Natural killer cell (primary cell): ENCODE results near the gene GPR4. TPM values are rescaled to one million over a fixed set of nuclear protein-coding genes. Genes with fewer than 3 reads are reported as not detected.
"Not testable (repeated sequence)": the region's sequence is repeated elsewhere in the genome, so short reads cannot be mapped to it uniquely, and the experiment has no call there.

Experiments used
- ATAC-seq, 3 donors: fragments of 150-1000 bp in 2 of 3; fragments of 200-7000 bp in 1 of 3; cut with Tn5 transposase; 1 replicate in 1 of 3; 2 replicates in 2 of 3; pipeline ENCODE4 v1.10.0; 2021; ENCODE audit warnings: mild to moderate bottlenecking in 2 of 3, moderate library complexity in 2 of 3
- DNase-seq, 2 donors: peaks; one replicate each; pipeline versions ENCODE4 v3.0.0 to v3.0.0-alpha.2; 2013 to 2021; ENCODE audit warnings: mixed read lengths in 1 of 2
- H3K27ac ChIP-seq: one replicate; pipeline ENCODE4 v1.5.1; 2013; ENCODE audit warnings: mild to moderate bottlenecking, low read length
- H3K27me3 ChIP-seq: one replicate; pipeline ENCODE4 v1.6.1; 2013; ENCODE audit warnings: low read length; ENCODE audit not compliant: control insufficient read depth, insufficient read depth
- H3K36me3 ChIP-seq: one replicate; pipeline ENCODE4 v1.6.1; 2013; ENCODE audit warnings: low read length; ENCODE audit not compliant: control insufficient read depth, insufficient read depth
- H3K4me1 ChIP-seq: one replicate; pipeline ENCODE4 v1.6.1; 2013; ENCODE audit warnings: low read length; ENCODE audit not compliant: control insufficient read depth, insufficient read depth
- H3K4me3 ChIP-seq: one replicate; pipeline ENCODE4 v1.5.1; 2013; ENCODE audit warnings: low read length
- H3K9me3 ChIP-seq: one replicate; pipeline ENCODE4 v1.6.1; 2013; ENCODE audit warnings: low read length; ENCODE audit not compliant: control insufficient read depth, insufficient read depth
- H3K27ac Mint-ChIP-seq, 2 donors: one replicate each; pipeline ENCODE4 v1.8.0; 2022; ENCODE audit warnings: mild to moderate bottlenecking in 2 of 2, mixed read lengths in 2 of 2, moderate library complexity in 1 of 2
- H3K27me3 Mint-ChIP-seq, 2 donors: one replicate each; pipeline ENCODE4 v1.8.0; 2022; ENCODE audit warnings: low read depth in 2 of 2, mixed read lengths in 2 of 2
- H3K36me3 Mint-ChIP-seq: one replicate; pipeline ENCODE4 v1.8.0; 2022; ENCODE audit warnings: mixed read lengths
- H3K4me1 Mint-ChIP-seq, 2 donors: one replicate each; pipeline ENCODE4 v1.8.0; 2022; ENCODE audit warnings: mixed read lengths in 2 of 2
- H3K4me3 Mint-ChIP-seq: one replicate; pipeline ENCODE4 v1.8.0; 2022; ENCODE audit warnings: mild to moderate bottlenecking, moderate library complexity, mixed read lengths
- H3K9me3 Mint-ChIP-seq, 2 donors: one replicate each; pipeline ENCODE4 v1.8.0; 2022; ENCODE audit warnings: mixed read lengths in 2 of 2
- WGBS: methylation state at CpG from one replicate; pipeline ENCODE4 v1.1.7; 2013; ENCODE audit warnings: missing lambda C conversion rate; ENCODE audit not compliant: insufficient coverage; 5-methylcytosine and 5-hydroxymethylcytosine counted together
- intact Hi-C: fragments of 100-400 bp; cut with micrococcal nuclease; formaldehyde crosslinking; loops from one replicate; pipeline ENCODE4 v1.14.2; 2022
- total RNA-seq, 4 donors: library from RNA; stranded (reverse); fragments of 120-200 nt in 1 of 4; gene quantifications; one replicate each; pipeline versions ENCODE4 v1.2.3 to v1.2.4, GENCODE V29; 2013 to 2022
- TF ChIP-seq, protein P1 (sequence below): fragments of 200-600 bp; IDR thresholded peaks from one replicate; pipeline ENCODE4 v1.8.0; 2022; ENCODE audit warnings: antibody characterized with exemption

The GPR4 gene
- total RNA-seq, 3 donors from 2014 or later (not counting 1 experiment from before 2014, with no cell fraction given): 0.12 to 0.13 TPM; not detected in 1

DNA sequence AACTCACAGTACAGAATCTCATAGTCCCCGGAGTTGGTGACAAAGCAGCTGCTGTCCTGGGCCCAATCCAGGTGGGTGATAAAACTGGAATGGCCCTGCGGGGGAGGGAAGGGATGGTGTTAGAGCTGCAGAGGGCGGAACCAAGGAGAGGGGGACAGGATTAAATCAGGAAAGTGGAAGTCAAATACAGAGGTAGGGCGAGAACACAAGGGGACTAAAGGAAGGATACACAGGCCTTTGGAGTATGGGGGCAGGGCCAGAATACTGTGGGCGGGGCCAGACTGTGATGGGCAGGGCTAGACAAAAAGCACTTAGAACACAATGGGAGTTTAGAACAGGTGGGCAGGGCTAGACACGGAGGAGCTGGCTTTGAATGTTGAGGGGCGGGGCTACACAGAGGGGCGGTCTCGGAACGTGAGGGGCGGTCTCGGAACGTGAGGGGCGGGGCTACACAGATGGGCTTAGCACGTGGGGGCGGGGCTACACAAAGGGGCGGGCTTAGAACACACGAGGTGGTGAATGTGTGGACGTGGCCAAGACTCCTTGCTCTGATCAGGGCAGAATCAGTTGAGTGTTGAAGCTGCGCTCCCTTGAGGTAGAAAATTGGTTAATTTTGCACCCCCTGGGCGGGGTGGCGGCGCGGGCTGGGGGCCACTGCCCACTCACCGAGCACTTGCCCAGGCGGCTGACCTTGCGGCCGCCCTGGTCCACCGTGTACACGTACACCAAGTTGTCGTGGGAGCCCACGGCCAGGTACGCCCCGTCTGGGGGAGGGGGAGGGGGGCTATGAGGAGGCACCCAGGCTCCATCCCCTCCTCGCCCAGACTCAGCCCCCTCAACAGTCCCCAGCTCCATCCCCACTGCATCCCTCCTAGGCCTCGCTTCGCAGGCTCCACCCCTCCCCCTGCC, 14.0 kb upstream of the GPR4 start:
- TF ChIP-seq, protein P1, sequence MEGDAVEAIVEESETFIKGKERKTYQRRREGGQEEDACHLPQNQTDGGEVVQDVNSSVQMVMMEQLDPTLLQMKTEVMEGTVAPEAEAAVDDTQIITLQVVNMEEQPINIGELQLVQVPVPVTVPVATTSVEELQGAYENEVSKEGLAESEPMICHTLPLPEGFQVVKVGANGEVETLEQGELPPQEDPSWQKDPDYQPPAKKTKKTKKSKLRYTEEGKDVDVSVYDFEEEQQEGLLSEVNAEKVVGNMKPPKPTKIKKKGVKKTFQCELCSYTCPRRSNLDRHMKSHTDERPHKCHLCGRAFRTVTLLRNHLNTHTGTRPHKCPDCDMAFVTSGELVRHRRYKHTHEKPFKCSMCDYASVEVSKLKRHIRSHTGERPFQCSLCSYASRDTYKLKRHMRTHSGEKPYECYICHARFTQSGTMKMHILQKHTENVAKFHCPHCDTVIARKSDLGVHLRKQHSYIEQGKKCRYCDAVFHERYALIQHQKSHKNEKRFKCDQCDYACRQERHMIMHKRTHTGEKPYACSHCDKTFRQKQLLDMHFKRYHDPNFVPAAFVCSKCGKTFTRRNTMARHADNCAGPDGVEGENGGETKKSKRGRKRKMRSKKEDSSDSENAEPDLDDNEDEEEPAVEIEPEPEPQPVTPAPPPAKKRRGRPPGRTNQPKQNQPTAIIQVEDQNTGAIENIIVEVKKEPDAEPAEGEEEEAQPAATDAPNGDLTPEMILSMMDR: no peak
- no peaks in the 10 kb centered on the region for H3K27me3 Mint-ChIP-seq
- WGBS: 83% methylated on average over 34 of the region's 37 CpGs
- ATAC-seq (peak; percentile 88 to 93 (median 91)), DNase-seq (peak; percentile 55 to 86)
- Histone ChIP-seq H3K4me3 (no peak overlapping the region), H3K4me1 (peaks cover 11% of the 10 kb centered on the region), H3K27ac (no peak overlapping the region), H3K36me3 (peaks cover 69% of the 10 kb centered on the region), H3K9me3 (no peaks in the 10 kb centered on the region), H3K27me3 (no peaks in the 10 kb centered on the region)
- H3K4me3 Mint-ChIP-seq: no peak overlapping the region
- H3K4me1 Mint-ChIP-seq: peaks cover 10 to 15% of the 10 kb centered on the region in 2 donors
- no peaks in the 10 kb centered on the region for H3K9me3 Mint-ChIP-seq
- peaks cover 9% of the 10 kb centered on the region for H3K36me3 Mint-ChIP-seq
- intact Hi-C loops: no loop called here
- H3K27ac Mint-ChIP-seq: peak overlapping the region in 1 of 2 donors; percentile 16

DNA sequence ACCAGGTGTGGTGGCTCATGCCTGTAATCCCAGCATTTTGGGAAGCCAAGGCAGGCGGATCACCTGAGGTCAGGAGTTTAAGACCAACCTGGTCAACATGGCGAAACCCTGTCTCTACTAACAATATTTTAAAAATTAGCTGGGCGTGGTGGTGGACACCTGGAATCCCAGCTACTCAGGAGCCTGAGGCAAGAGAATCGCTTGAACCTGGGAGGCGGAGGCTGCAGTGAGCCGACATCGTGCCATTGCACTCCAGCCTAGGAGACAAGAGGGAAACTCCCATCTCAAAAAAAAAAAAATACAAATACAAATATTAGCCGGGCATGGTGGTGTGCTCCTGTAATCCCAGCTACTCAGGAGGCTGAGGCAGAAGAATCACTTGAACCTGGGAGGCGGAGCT, 13.0 kb upstream of the GPR4 start:
- ATAC-seq, H3K27me3 Mint-ChIP-seq, H3K36me3 Mint-ChIP-seq, H3K9me3 ChIP-seq, intact Hi-C loops, H3K27ac ChIP-seq, H3K27me3 ChIP-seq, H3K9me3 Mint-ChIP-seq, H3K4me3 Mint-ChIP-seq, H3K4me3 ChIP-seq, DNase-seq: not testable (repeated sequence)
- H3K36me3 ChIP-seq: peaks cover 67% of the 10 kb centered on the region
- peaks cover 11% of the 10 kb centered on the region for H3K4me1 ChIP-seq
- Mint-ChIP-seq H3K4me1 (peaks cover 10 to 12% of the 10 kb centered on the region in 2 donors), H3K27ac (peak overlapping the region in 1 of 2 donors; percentile 88)
- WGBS: 95% methylated on average over 7 of the region's 9 CpGs

- peak; percentile 69 to 80 (median 80) for ATAC-seq
- TF ChIP-seq, protein P1: no peak
- H3K27me3 Mint-ChIP-seq: no peaks in the 10 kb centered on the region
- H3K27me3 ChIP-seq: no peaks in the 10 kb centered on the region
- intact Hi-C loops: no loop called here
- H3K27ac ChIP-seq: peak overlapping the region; percentile 58
- no peak overlapping the region for H3K4me3 ChIP-seq
- H3K4me1 Mint-ChIP-seq: peaks cover 10 to 12% of the 10 kb centered on the region in 2 donors
- whole genome bisulfite sequencing: 66% methylated on average over 10 of the region's 10 CpGs
- H3K36me3 Mint-ChIP-seq: peaks cover 15% of the 10 kb centered on the region
- peak overlapping the region; percentile 84 to 88 for H3K27ac Mint-ChIP-seq
- H3K9me3 Mint-ChIP-seq: no peaks in the 10 kb centered on the region
- H3K9me3 ChIP-seq: no peaks in the 10 kb centered on the region
- peak in 1 of 2 donors; percentile 52 for DNase-seq
- peaks cover 61% of the 10 kb centered on the region for H3K36me3 ChIP-seq
- H3K4me1 ChIP-seq: peaks cover 11% of the 10 kb centered on the region
- peak overlapping the region; percentile 31 for H3K4me3 Mint-ChIP-seq
Observed at GRCh38 chr19:45613926-45614725, 12.1 kb upstream of the GPR4 start.

DNA sequence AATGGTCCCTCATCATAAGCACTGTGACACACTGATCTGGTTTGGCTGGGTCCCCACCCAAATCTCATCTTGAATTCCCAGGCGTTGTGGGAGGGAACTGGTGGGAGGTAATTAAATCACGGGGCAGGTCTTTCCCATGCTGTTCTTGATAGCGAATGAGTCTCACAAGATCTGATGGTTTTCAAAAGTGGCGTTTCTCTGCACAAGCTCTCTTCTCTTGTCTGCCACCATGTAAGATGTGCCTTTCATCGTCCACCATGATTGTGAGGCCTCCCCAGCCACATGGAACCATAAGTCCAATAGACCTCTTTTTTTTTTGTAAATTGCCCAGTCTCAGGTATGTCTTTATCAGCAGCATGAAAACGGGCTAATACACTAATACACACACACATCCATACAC, 6.9 kb upstream of the GPR4 start:
- no peak for DNase-seq
- ATAC-seq: no peak
- H3K27me3 Mint-ChIP-seq: no peaks in the 10 kb centered on the region
- Histone ChIP-seq H3K27ac (no peak overlapping the region), H3K4me3 (no peak overlapping the region), H3K27me3 (no peaks in the 10 kb centered on the region), H3K36me3 (peaks cover 30% of the 10 kb centered on the region), H3K9me3 (no peaks in the 10 kb centered on the region), H3K4me1 (peaks cover 12% of the 10 kb centered on the region)
- H3K27ac Mint-ChIP-seq: peak overlapping the region; percentile 35 to 77
- TF ChIP-seq, protein P1: no peak
- peaks cover 2 to 13% of the 10 kb centered on the region in 2 donors for H3K4me1 Mint-ChIP-seq
- no peak overlapping the region for H3K4me3 Mint-ChIP-seq
- 97% methylated on average over 6 of the region's 6 CpGs for WGBS
- H3K9me3 Mint-ChIP-seq: no peaks in the 10 kb centered on the region
- intact Hi-C loops: loop anchor here (5.0 kb wide), 1 partner anchor 73 kb away; no protein-coding TSS in a partner anchor
- H3K36me3 Mint-ChIP-seq: peaks cover 13% of the 10 kb centered on the region
